Neural crest cell (in vitro differentiated cells): ENCODE measurements around the gene CAPZA2. TPM values are rescaled to one million over a fixed set of nuclear protein-coding genes. Genes with fewer than 3 reads are reported as not detected.
A peak's percentile ranks its signal among the peaks of the same experiment; 100 is the strongest.

Experiments used
- DNase-seq: peaks from one replicate; pipeline ENCODE4 v3.0.0; 2021; ENCODE audit warnings: low read depth, mixed read lengths, low spot score
- H3K27ac Mint-ChIP-seq: one replicate; pipeline ENCODE4 v1.8.0; 2021; ENCODE audit warnings: mild to moderate bottlenecking, mixed read lengths; ENCODE audit not compliant: unreplicated experiment
- H3K27me3 Mint-ChIP-seq: 2 replicates; pipeline ENCODE4 v1.8.0; 2021; ENCODE audit warnings: low read depth, mild to moderate bottlenecking, mixed read lengths
- H3K36me3 Mint-ChIP-seq: 2 replicates; pipeline ENCODE4 v1.8.0; 2021; ENCODE audit warnings: low read depth, mild to moderate bottlenecking, mixed read lengths
- H3K4me1 Mint-ChIP-seq: 2 replicates; pipeline ENCODE4 v1.8.0; 2021; ENCODE audit warnings: mixed read lengths
- H3K4me3 Mint-ChIP-seq: one replicate; pipeline ENCODE4 v1.8.0; 2021; ENCODE audit warnings: mild to moderate bottlenecking, mixed read lengths
- H3K9me3 Mint-ChIP-seq: 2 replicates; pipeline ENCODE4 v1.8.0; 2021; ENCODE audit warnings: mixed read lengths
- total RNA-seq: library from RNA; stranded (reverse); gene quantifications from 2 replicates; pipeline ENCODE4 v1.2.1, GENCODE V29; 2021
- TF ChIP-seq, protein P1 (sequence below): fragments of 200-600 bp; sonication (generic); conservative IDR thresholded peaks from 2 replicates; pipeline ENCODE4 v1.5.0; 2021; ENCODE audit warnings: antibody characterized with exemption, mild to moderate bottlenecking

The CAPZA2 gene
- total RNA-seq, 1 donor from 2014 or later, result 115 TPM

DNA sequence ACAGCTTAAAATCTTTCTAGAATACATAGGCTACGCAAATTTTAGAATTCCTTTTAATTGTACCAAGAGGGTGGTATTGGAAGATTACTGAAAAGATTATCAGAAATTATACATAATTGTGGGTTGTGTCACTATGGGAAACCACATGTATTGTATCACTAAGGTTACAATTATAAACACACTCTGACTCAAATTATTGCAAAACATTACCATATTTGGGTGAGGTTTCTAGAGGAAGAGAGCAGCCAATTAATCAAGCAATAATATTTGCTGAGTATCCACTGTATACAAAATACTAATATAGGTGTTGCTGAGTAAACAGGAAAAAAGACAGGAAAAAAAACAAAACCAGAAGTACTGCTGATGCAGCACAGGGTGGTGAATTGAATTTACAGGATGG lies 3.1 kb upstream of the CAPZA2 start:
- no peak for DNase-seq
- Mint-ChIP-seq H3K9me3 (no peaks in the 10 kb centered on the region), H3K27me3 (peaks cover 3% of the 10 kb centered on the region), H3K27ac (no peak overlapping the region), H3K4me3 (no peak overlapping the region), H3K4me1 (peaks cover 27% of the 10 kb centered on the region), H3K36me3 (no peaks in the 10 kb centered on the region)
- TF ChIP-seq, protein P1, sequence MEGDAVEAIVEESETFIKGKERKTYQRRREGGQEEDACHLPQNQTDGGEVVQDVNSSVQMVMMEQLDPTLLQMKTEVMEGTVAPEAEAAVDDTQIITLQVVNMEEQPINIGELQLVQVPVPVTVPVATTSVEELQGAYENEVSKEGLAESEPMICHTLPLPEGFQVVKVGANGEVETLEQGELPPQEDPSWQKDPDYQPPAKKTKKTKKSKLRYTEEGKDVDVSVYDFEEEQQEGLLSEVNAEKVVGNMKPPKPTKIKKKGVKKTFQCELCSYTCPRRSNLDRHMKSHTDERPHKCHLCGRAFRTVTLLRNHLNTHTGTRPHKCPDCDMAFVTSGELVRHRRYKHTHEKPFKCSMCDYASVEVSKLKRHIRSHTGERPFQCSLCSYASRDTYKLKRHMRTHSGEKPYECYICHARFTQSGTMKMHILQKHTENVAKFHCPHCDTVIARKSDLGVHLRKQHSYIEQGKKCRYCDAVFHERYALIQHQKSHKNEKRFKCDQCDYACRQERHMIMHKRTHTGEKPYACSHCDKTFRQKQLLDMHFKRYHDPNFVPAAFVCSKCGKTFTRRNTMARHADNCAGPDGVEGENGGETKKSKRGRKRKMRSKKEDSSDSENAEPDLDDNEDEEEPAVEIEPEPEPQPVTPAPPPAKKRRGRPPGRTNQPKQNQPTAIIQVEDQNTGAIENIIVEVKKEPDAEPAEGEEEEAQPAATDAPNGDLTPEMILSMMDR, result no peak

DNA sequence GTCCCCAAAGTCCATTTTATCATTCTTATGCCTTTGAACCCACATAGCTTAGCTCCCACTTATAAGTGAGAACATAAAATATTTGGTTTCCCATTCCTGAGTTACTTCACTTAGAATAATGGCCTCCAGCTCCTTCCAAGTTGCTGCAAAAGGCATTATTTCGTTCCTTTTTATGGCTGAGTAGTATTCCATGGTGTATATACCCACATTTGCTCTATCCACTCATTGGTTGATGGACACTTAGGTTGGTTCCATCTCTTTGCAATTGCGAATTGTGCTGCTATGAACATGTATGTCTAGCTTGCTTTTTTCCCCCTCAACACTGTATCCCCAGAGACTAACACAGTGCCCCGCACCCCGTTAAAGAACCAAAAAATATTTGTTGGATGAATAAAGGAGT lies 670 bp upstream of the CAPZA2 start:
- no peak overlapping the region for H3K27ac Mint-ChIP-seq
- peak overlapping the region; percentile 88 for H3K4me3 Mint-ChIP-seq
- no peaks in the 10 kb centered on the region for H3K36me3 Mint-ChIP-seq
- no peaks in the 10 kb centered on the region for H3K9me3 Mint-ChIP-seq
- H3K27me3 Mint-ChIP-seq, result peaks cover 3% of the 10 kb centered on the region
- TF ChIP-seq, protein P1, result no peak
- DNase-seq, result no peak
- peaks cover 25% of the 10 kb centered on the region for H3K4me1 Mint-ChIP-seq

DNA sequence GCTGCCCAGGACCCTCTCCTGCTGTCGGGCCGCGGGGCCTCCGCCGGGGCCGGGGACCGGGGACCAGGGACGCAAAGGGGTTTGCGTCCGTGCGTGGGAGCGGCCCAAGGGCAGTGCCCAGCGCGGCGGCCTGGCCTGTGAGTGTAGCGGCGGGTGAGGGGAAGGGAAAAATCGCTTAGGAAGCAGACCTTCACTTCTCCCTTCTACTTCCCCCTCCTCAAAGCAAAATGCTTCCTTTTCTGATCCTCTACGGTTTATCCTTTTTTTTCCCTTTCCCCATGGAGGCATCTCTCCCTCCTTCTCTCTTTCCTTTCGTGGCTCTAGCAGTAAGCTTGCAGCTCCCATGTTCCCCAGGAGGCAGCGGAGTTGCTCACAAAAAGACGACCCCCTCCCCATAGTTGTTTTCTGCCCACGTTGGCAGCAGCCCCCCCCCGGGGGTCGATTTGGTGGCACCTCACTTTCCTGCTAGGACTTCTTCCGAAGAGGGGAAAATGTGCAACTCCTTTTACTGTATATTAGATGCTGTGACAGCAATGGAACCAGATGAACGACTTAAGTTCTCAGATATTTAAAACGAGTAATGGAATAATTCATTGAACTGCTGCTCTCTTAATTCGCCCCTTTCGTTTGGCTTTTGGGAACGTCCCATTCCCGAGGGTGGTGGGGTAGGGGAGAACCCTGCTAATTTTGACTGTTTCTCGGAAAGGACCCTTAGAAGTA lies 724 bp downstream of the CAPZA2 start:
- Mint-ChIP-seq H3K27ac (peak overlapping the region; percentile 95), H3K9me3 (no peaks in the 10 kb centered on the region), H3K4me1 (peaks cover 30% of the 10 kb centered on the region), H3K27me3 (no peaks in the 10 kb centered on the region), H3K4me3 (peak overlapping the region; percentile 100), H3K36me3 (no peaks in the 10 kb centered on the region)
- DNase-seq, result no peak
- TF ChIP-seq, protein P1, result peak; percentile 23

DNA sequence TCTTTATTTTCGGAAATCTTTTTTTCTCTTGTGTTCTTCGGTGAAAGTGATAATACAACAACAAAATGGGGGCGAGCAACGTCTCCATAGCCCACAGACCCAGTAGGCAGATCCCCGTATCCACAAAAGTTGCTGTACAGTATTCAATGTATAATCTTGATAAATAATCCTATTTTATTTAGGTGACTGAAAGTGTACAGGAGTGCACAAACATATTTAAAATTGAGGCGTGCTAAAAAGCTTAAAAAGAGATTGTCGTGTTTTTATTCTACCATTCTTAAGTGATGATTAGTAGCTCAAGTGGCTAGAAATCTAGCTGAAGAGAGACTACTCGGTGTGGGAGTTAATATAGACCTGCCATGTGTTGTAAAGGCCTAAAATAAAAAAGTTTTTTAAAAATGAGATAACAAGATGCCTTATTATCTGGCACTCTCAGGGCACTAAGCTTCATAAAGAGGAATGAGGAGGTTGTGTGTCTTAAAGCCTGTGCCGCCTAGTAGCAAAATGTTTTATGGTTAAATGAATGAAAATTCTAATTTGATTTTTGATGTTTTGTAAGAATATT lies 1.6 kb downstream of the CAPZA2 start:
- Mint-ChIP-seq H3K27ac (no peak overlapping the region), H3K9me3 (no peaks in the 10 kb centered on the region), H3K27me3 (no peaks in the 10 kb centered on the region)

DNA sequence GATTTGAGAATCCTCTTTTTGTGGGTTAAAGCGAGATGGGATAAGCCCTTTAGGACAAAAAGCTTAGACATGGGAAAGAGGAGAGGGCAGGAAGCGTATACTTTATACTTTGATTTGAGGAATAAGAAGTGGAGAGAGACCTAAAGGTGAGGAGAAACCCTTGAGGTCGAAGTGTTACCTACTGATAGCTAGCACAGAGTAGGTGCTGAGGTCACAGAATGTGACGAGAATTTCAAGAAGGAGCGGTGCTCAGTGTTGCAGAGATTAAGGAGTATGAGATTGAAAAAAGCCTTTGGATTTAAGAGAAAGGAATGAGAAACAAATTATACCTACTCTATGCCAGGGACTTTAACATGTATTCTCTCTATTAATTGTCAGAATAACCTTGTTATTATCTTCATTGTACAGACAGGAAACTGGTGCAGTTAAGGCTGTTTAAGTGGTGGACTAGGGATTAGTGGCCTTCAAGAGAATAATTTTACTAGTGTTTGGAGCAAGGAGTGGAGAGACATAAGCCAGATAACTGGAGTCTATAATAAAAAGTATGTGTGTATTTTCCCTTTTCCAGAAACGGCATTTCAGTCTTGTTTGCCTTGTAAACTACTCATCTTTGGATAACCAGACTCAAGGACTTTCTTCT lies 8.8 kb downstream of the CAPZA2 start:
- Mint-ChIP-seq H3K27me3 (no peaks in the 10 kb centered on the region), H3K36me3 (no peaks in the 10 kb centered on the region), H3K27ac (no peak overlapping the region), H3K4me3 (no peak overlapping the region), H3K9me3 (no peaks in the 10 kb centered on the region), H3K4me1 (peaks cover 24% of the 10 kb centered on the region)
- TF ChIP-seq, protein P1, result no peak
- DNase-seq, result no peak

More for the DNA sequence above, 1.6 kb downstream of the CAPZA2 start:
- Mint-ChIP-seq H3K4me3 (peak overlapping the region; percentile 100), H3K36me3 (no peaks in the 10 kb centered on the region), H3K4me1 (peaks cover 30% of the 10 kb centered on the region)
- TF ChIP-seq, protein P1, result no peak
- DNase-seq, result no peak
